ENCODE measurements around the gene HINFP. TPM values are rescaled to one million over a fixed set of nuclear protein-coding genes. Genes with fewer than 3 reads are reported as not detected.
A peak's percentile ranks its signal among the peaks of the same experiment; 100 is the strongest.

The HINFP gene
- 3.1 and 6.7 TPM in 2 replicates for total RNA-seq (2014; rRNA removed; shearing (Covaris generic))

- peak within 1 kb of the TSS; percentile 70 for H3K4me3 ChIP-seq
- H3K4me1 ChIP-seq (replicated peaks), result peaks cover 12% of the 10 kb centered on the region
- peak within 1 kb of the TSS; percentile 15; the same call in 1 of the 2 replicates for H3K27ac ChIP-seq
- no peaks in the 10 kb centered on the region for H3K9me3 ChIP-seq (replicated peaks)
- H3K27me3 ChIP-seq (replicated peaks), result no peaks in the 10 kb centered on the region
- DNase-seq (ENCODE audit: low read depth in 1 of 2, low spot score in 2 of 2), result peak; percentile 84 to 97
- H3K36me3 ChIP-seq, result no peaks in the 10 kb centered on the region
Measured at GRCh38 chr11:119121008-119121810, at the start of gene HINFP. TSS of gene HINFP (plus strand) at chr11:119121580. CDS start at chr11:119126945, 5,365 bp downstream.

- Histone ChIP-seq H3K27me3 (replicated peaks) (no peaks in the 10 kb centered on the region), H3K27ac (no peak overlapping the region), H3K9me3 (replicated peaks) (no peaks in the 10 kb centered on the region), H3K36me3 (peaks cover 8% of the 10 kb centered on the region), H3K4me3 (no peak overlapping the region), H3K4me1 (replicated peaks) (no peaks in the 10 kb centered on the region)
- DNase-seq (ENCODE audit: low read depth in 1 of 2, low spot score in 2 of 2), result no peak
Measured at GRCh38 chr11:119077839-119078238, 43.5 kb upstream of the HINFP start.

GRCh38 chr11:119078675-119079420, 42.5 kb upstream of the HINFP start:
- Histone ChIP-seq H3K9me3 (replicated peaks) (no peaks in the 10 kb centered on the region), H3K4me1 (replicated peaks) (no peaks in the 10 kb centered on the region), H3K36me3 (peaks cover 8% of the 10 kb centered on the region), H3K4me3 (no peak overlapping the region), H3K27ac (no peak overlapping the region), H3K27me3 (replicated peaks) (no peaks in the 10 kb centered on the region)
- no peak for DNase-seq (ENCODE audit: low read depth in 1 of 2, low spot score in 2 of 2)

- no peak overlapping the region for H3K4me3 ChIP-seq
- DNase-seq (ENCODE audit: low read depth in 1 of 2, low spot score in 2 of 2), result no peak
- H3K27ac ChIP-seq, result no peak overlapping the region
- H3K9me3 ChIP-seq (replicated peaks), result no peaks in the 10 kb centered on the region
- no peaks in the 10 kb centered on the region for H3K27me3 ChIP-seq (replicated peaks)
- peaks cover 8% of the 10 kb centered on the region for H3K36me3 ChIP-seq
- H3K4me1 ChIP-seq (replicated peaks), result peaks cover 4% of the 10 kb centered on the region
Measured at GRCh38 chr11:119081682-119082260, 39.6 kb upstream of the HINFP start.

- H3K4me1 ChIP-seq (replicated peaks), result peaks cover 4% of the 10 kb centered on the region
- H3K9me3 ChIP-seq (replicated peaks), result no peaks in the 10 kb centered on the region
- peak within 1 kb of the TSS; percentile 87 for H3K4me3 ChIP-seq
- H3K27me3 ChIP-seq (replicated peaks), result no peaks in the 10 kb centered on the region
- peak; percentile 82 to 94 for DNase-seq (ENCODE audit: low read depth in 1 of 2, low spot score in 2 of 2)
- H3K27ac ChIP-seq, result peak within 1 kb of the TSS; percentile 82
- no peaks in the 10 kb centered on the region for H3K36me3 ChIP-seq
Measured at GRCh38 chr11:119084663-119085436, 36.5 kb upstream of the HINFP start, which contains the start of gene HMBS. TSS of gene HMBS (plus strand) at chr11:119084881. CDS start at chr11:119085034, 153 bp downstream.

GRCh38 chr11:119085437-119085847, 35.9 kb upstream of the HINFP start:
- H3K36me3 ChIP-seq, result no peaks in the 10 kb centered on the region
- peak overlapping the region; percentile 87 for H3K4me3 ChIP-seq
- DNase-seq (ENCODE audit: low read depth in 1 of 2, low spot score in 2 of 2), result no peak
- H3K27ac ChIP-seq, result no peak overlapping the region
- no peaks in the 10 kb centered on the region for H3K9me3 ChIP-seq (replicated peaks)
- H3K4me1 ChIP-seq (replicated peaks), result peaks cover 4% of the 10 kb centered on the region
- H3K27me3 ChIP-seq (replicated peaks), result no peaks in the 10 kb centered on the region

- peaks cover 9% of the 10 kb centered on the region for H3K36me3 ChIP-seq
- H3K27me3 ChIP-seq (replicated peaks), result no peaks in the 10 kb centered on the region
- no peak overlapping the region for H3K4me3 ChIP-seq
- no peak overlapping the region for H3K27ac ChIP-seq
- H3K9me3 ChIP-seq (replicated peaks), result no peaks in the 10 kb centered on the region
- peaks cover 4% of the 10 kb centered on the region for H3K4me1 ChIP-seq (replicated peaks)
- no peak for DNase-seq (ENCODE audit: low read depth in 1 of 2, low spot score in 2 of 2)
Measured at GRCh38 chr11:119087123-119087522, 34.3 kb upstream of the HINFP start.

GRCh38 chr11:119087747-119088241, 33.6 kb upstream of the HINFP start:
- Histone ChIP-seq H3K9me3 (replicated peaks) (no peaks in the 10 kb centered on the region), H3K4me3 (no peak overlapping the region), H3K27me3 (replicated peaks) (no peaks in the 10 kb centered on the region), H3K4me1 (replicated peaks) (peaks cover 8% of the 10 kb centered on the region), H3K36me3 (peaks cover 16% of the 10 kb centered on the region), H3K27ac (no peak overlapping the region)
- DNase-seq (ENCODE audit: low read depth in 1 of 2, low spot score in 2 of 2), result no peak

- H3K27ac ChIP-seq, result no peak overlapping the region
Measured at GRCh38 chr11:119088406-119088805, 33.0 kb upstream of the HINFP start.

GRCh38 chr11:119089319-119089718, 32.1 kb upstream of the HINFP start:
- Histone ChIP-seq H3K4me3 (no peak overlapping the region), H3K27me3 (replicated peaks) (no peaks in the 10 kb centered on the region), H3K36me3 (peaks cover 31% of the 10 kb centered on the region), H3K9me3 (replicated peaks) (no peaks in the 10 kb centered on the region), H3K4me1 (replicated peaks) (peaks cover 12% of the 10 kb centered on the region), H3K27ac (no peak overlapping the region)
- DNase-seq (ENCODE audit: low read depth in 1 of 2, low spot score in 2 of 2), result no peak

More at GRCh38 chr11:119088406-119088805, 33.0 kb upstream of the HINFP start:
- Histone ChIP-seq H3K4me1 (replicated peaks) (peaks cover 13% of the 10 kb centered on the region), H3K36me3 (peaks cover 22% of the 10 kb centered on the region), H3K4me3 (no peak overlapping the region), H3K27me3 (replicated peaks) (no peaks in the 10 kb centered on the region), H3K9me3 (replicated peaks) (no peaks in the 10 kb centered on the region)
- DNase-seq (ENCODE audit: low read depth in 1 of 2, low spot score in 2 of 2), result no peak

GRCh38 chr11:119091178-119091577, 30.2 kb upstream of the HINFP start:
- no peak overlapping the region for H3K27ac ChIP-seq
- peaks cover 42% of the 10 kb centered on the region for H3K36me3 ChIP-seq
- no peaks in the 10 kb centered on the region for H3K27me3 ChIP-seq (replicated peaks)
- DNase-seq (ENCODE audit: low read depth in 1 of 2, low spot score in 2 of 2), result no peak
- no peaks in the 10 kb centered on the region for H3K9me3 ChIP-seq (replicated peaks)
- no peak overlapping the region for H3K4me3 ChIP-seq
- peaks cover 14% of the 10 kb centered on the region for H3K4me1 ChIP-seq (replicated peaks)

- H3K36me3 ChIP-seq, result peaks cover 42% of the 10 kb centered on the region
- H3K4me1 ChIP-seq (replicated peaks), result peaks cover 14% of the 10 kb centered on the region
- no peak overlapping the region for H3K27ac ChIP-seq
- DNase-seq (ENCODE audit: low read depth in 1 of 2, low spot score in 2 of 2), result no peak
- peak overlapping the region; percentile 92 for H3K4me3 ChIP-seq
- no peaks in the 10 kb centered on the region for H3K27me3 ChIP-seq (replicated peaks)
- no peaks in the 10 kb centered on the region for H3K9me3 ChIP-seq (replicated peaks)
Measured at GRCh38 chr11:119091966-119092879, 29.2 kb upstream of the HINFP start.
